22Rv1 (cell line): Measurements from ENCODE around the gene C11orf98.
A peak's percentile ranks its signal among the peaks of the same experiment; 100 is the strongest.

Experiments used
- H3K27ac ChIP-seq: fragments of 450-650 bp; 2 replicates; pipeline ENCODE4 v1.5.1; 2017
- ZFX ChIP-seq: fragments of 450-650 bp; IDR thresholded peaks from 2 replicates; pipeline ENCODE4 v1.6.1; 2017; ENCODE audit warnings: antibody characterized with exemption, borderline replicate concordance
- TF ChIP-seq, protein P1 (sequence below): fragments of 450-650 bp; IDR thresholded peaks from 2 replicates; pipeline ENCODE4 v1.5.1; 2017; ENCODE audit warnings: mild to moderate bottlenecking

C11orf98 gene

DNA sequence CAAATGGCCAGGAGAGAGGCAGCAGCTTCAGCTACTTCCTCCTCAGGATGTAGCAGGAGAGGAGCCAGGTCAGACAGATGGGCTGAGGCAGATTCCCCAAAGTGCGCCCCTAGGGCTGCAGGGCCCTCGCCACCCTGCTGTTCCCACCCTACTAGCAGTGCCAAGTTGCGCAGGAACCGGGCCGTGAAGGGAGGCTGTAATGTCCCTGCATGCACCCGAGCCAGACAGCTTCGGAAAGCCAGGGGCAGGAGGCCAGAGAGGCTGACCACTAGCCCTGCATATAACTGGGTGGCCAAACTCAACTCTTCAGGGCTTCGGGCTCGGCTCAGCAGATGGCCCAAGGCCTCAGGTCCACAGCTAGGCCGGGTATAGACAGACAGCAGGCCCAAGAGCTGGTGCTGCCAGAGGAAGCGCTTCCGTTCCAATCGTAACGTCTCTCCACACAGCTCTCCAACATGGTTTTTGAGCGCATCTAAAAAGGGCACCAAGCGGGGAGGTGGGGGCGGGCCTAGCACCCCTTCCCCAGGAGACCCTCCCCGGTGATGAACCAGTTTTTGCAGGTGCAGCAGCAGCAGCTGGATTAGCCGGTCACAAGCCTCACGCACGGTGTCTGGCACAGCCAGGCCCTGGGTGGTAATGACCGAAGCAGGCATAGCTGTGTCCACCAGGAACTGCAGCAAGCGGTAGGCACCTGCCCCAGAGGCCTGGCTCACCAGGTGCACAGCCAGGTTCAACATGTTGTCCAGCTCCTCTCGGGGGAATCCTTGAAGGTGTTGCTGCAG, 16.6 kb downstream of the C11orf98 start:
- H3K27ac ChIP-seq = peak overlapping the region; percentile 83; the same call in 1 of the 2 replicates
- no peak for TF ChIP-seq ZFX
- TF ChIP-seq, protein P1, sequence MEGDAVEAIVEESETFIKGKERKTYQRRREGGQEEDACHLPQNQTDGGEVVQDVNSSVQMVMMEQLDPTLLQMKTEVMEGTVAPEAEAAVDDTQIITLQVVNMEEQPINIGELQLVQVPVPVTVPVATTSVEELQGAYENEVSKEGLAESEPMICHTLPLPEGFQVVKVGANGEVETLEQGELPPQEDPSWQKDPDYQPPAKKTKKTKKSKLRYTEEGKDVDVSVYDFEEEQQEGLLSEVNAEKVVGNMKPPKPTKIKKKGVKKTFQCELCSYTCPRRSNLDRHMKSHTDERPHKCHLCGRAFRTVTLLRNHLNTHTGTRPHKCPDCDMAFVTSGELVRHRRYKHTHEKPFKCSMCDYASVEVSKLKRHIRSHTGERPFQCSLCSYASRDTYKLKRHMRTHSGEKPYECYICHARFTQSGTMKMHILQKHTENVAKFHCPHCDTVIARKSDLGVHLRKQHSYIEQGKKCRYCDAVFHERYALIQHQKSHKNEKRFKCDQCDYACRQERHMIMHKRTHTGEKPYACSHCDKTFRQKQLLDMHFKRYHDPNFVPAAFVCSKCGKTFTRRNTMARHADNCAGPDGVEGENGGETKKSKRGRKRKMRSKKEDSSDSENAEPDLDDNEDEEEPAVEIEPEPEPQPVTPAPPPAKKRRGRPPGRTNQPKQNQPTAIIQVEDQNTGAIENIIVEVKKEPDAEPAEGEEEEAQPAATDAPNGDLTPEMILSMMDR = no peak

DNA sequence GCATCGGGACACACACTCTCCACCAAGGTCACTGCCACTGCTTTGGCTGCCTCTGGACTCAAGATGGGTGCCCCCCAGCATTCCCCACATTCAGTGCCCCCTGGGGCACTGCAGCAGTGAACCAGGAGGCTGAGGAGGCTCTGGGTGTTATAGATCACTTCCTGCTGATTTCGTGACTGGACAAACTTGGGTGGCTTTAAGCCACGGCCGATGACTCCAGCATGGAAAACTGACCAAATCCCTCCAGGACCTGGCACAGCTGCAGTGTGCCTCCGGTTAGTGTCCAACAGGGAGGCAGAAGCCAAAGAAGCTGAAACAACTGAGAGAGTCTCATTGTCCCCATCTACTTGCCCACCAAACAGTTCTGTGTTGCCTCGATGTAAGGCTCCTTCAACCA, 17.4 kb downstream of the C11orf98 start:
- TF ChIP-seq, protein P1 = no peak
- TF ChIP-seq ZFX = no peak
- peak overlapping the region; percentile 83 for H3K27ac ChIP-seq

DNA sequence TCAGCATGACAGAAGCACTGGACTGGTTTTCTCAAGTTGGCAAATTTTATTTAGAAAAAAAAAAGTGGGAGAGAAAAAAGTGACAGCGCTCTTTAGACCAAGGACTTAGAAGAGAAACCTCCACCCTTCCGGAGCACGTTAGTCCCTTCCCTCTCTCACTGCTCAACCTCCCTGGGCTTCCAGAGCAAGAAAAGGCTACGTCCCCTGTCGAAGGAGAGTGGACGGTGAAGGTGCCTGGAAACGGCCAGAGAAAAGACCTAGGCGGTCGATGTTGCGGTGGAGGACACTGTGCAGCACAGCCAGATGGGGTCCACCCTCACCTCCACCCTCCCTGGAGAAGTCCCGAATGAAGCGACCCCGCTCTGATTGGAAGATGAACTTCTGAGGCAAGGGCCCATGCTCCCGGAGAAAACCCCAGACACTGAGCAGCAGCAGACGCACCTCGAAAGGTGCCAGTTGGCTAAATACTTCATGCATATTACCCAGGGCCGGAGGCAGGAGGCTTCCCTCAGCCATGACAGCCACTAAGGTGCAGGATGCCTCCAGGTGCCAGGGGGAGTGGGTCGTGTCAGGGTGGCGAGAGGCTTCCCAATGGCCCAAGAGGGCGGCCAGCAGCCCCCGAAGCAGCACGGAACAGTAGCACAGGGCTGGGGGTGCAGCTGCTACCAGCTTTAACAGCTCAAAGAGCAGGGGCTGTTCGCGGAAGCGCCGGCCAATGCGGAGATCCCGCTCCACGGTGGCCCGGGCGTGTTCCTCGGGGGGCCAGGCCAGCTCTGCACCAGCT, 18.0 kb downstream of the C11orf98 start:
- H3K27ac ChIP-seq = peak overlapping the region; percentile 83
- TF ChIP-seq, protein P1 = no peak
- TF ChIP-seq ZFX = no peak

DNA sequence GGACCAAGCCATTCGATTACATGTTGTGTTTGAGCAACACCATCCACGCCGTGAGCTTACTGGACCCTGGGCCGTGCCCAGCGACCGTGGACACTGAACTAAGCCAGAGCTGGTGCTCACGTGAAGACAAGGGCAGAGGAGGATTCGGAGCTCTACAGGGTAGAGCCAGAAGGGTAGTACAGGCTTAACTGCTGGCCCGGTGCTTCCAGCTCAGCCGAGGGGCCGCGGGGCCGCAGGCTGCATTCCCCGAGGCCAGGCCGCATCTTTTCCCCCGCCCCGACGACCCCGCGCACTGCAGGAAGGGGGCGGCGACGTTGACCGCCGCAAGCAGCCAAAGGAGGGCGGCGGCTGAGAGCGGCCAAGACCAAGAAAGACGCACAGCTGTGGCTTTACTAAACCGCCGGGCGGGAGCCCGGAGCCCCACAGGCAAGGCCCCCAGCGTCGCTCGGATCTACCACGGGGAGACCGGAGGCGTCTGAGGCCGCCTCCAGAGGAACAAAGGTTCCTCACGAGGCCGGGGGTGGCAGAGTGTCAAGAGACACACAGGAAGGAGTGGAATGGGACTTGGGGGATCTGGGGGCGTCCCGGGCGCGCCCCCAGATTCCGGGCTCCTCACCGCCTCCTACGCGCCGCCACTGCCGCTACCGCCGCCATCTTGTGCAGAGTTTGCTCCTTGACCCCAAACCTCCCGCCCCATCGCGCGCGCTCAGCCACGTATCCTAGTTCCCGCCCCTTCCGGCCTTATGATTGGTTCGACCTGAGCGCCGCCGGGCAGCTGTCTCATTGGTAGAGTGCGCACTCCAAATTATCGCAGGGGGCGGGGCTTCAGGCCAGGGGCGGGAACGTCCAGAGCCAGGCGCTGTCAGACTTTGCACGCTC, 18.8 kb downstream of the C11orf98 start, which contains the start of gene GANAB:
TSS of gene GANAB (minus strand) at position 668 of the 879 bp plus-strand sequence. CDS start at position 654, 14 bp downstream.
- H3K27ac ChIP-seq = peak within 1 kb of the TSS; percentile 83
- TF ChIP-seq ZFX = no peak
- TF ChIP-seq, protein P1 = no peak

DNA sequence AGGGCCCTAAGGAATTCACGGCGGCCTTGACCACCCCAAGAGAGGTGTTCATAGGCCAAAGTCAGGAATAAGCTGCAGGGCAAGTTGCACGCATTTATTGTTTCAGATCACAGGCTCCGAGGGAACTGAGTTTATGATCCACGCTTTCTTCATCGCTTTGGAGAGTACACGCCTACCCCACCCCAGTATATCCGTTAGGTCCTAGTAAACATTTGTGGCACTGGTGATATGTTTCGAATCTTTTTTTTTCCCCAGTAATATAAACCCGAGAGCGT, 19.4 kb downstream of the C11orf98 start:
- H3K27ac ChIP-seq = peak overlapping the region; percentile 83
- no peak for TF ChIP-seq ZFX
- TF ChIP-seq, protein P1 = no peak

DNA sequence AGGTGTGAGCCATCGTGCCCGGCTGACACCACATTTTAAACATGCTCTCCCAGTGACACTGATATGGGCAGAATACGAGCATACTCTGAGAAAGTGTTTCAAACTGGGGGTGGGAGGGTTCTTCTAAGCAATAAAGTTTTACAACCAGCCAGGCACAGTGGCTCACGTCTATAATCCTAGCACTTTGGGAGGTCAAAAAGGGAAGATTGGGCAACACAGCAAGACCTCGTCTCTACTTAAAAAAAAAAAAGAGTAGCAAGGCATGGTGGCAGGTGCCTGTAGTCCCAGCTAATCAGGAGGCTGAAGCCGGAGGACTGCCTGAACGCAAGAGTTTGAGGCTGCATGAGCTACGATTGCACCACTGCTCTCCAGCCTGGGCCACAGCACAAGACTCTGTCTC, 20.8 kb downstream of the C11orf98 start:
- TF ChIP-seq, protein P1 = no peak
- TF ChIP-seq ZFX = no peak
- no peak overlapping the region for H3K27ac ChIP-seq
